IMR-90 (cell line): ENCODE results near the gene TNK2. TPM values are rescaled to one million over a fixed set of nuclear protein-coding genes. Genes with fewer than 3 reads are reported as not detected.

ENCODE experiments used
- ATAC-seq: fragments of 200-7000 bp; cut with Tn5 transposase; 2 replicates; pipeline ENCODE4 v1.9.1; 2020; ENCODE audit warnings: low read depth, mild to moderate bottlenecking, moderate library complexity
- BruUV-seq: library from RNA; stranded (reverse); fragments of 400-500 nt; replicated peaks from 2 replicates; lab custom pipeline; 2021; lab: Mats Ljungman, UMichigan
- CTCF ChIA-PET: fragments of 300-600 bp; formaldehyde crosslinking; extraction: SDS; loops from one replicate; lab custom pipeline; 2021; ENCODE audit warnings: antibody characterized with exemption; lab: Yijun Ruan, JAX
- POLR2A ChIA-PET: fragments of 300-600 bp; sonication (Branson Sonifier 250); formaldehyde crosslinking; loops from one replicate; lab custom pipeline; 2022; ENCODE audit warnings: antibody characterized with exemption; ENCODE audit not compliant: unreplicated experiment; lab: Charles Lee
- DNase-seq: peaks from one replicate; pipeline ENCODE4 v3.0.0; 2013
- H2AFZ ChIP-seq: replicated peaks from 2 replicates; pipeline ENCODE3; 2013; ENCODE audit warnings: low read length, mild to moderate bottlenecking; ENCODE audit not compliant: poor library complexity
- H2AK5ac ChIP-seq: 2 replicates; pipeline ENCODE4 v1.6.1; 2013; ENCODE audit warnings: low read depth, low read length, inconsistent platforms
- H2AK9ac ChIP-seq: replicated peaks from 2 replicates; pipeline ENCODE3; 2013; ENCODE audit warnings: mild to moderate bottlenecking, low read depth, low read length, moderate library complexity; ENCODE audit not compliant: poor library complexity
- H2BK120ac ChIP-seq: 2 replicates; pipeline ENCODE4 v1.6.1; 2013; ENCODE audit warnings: low read depth, low read length, inconsistent platforms
- H2BK15ac ChIP-seq: 3 replicates; pipeline ENCODE4 v1.6.1; 2013; ENCODE audit warnings: low read depth, low read length, inconsistent platforms
- H2BK20ac ChIP-seq: 2 replicates; pipeline ENCODE4 v1.6.1; 2013; ENCODE audit warnings: low read depth, mild to moderate bottlenecking, inconsistent platforms, low read length, moderate library complexity
- H2BK5ac ChIP-seq: 2 replicates; pipeline ENCODE4 v1.6.1; 2013; ENCODE audit warnings: mild to moderate bottlenecking, low read depth, low read length, inconsistent platforms; ENCODE audit not compliant: poor library complexity, severe bottlenecking
- H3K14ac ChIP-seq: replicated peaks from 2 replicates; pipeline ENCODE4 v1.6.1; 2013; ENCODE audit warnings: low read depth, low read length, inconsistent platforms
- H3K18ac ChIP-seq: 2 replicates; pipeline ENCODE4 v1.6.1; 2013; ENCODE audit warnings: low read depth, low read length, control low read depth
- H3K23ac ChIP-seq: 2 replicates; pipeline ENCODE4 v1.6.1; 2013; ENCODE audit warnings: low read depth, low read length, inconsistent platforms
- H3K27ac ChIP-seq: 2 replicates; pipeline ENCODE4 v1.5.1; 2013; ENCODE audit warnings: mild to moderate bottlenecking, control low read depth, low read length; ENCODE audit not compliant: insufficient read depth
- H3K27me3 ChIP-seq: 2 replicates; pipeline ENCODE4 v1.6.1; 2013; ENCODE audit warnings: low read length; ENCODE audit not compliant: control insufficient read depth, insufficient read depth
- H3K36me3 ChIP-seq: 2 replicates; pipeline ENCODE4 v1.6.1; 2013; ENCODE audit warnings: low read length, mixed read lengths; ENCODE audit not compliant: control insufficient read depth, insufficient read depth
- H3K4ac ChIP-seq: 2 replicates; pipeline ENCODE4 v1.6.1; 2013; ENCODE audit warnings: low read depth, low read length, inconsistent platforms
- H3K4me1 ChIP-seq: 2 replicates; pipeline ENCODE4 v1.6.1; 2013; ENCODE audit warnings: low read length, mixed read lengths; ENCODE audit not compliant: control insufficient read depth, insufficient read depth
- H3K4me2 ChIP-seq: 2 replicates; pipeline ENCODE4 v1.6.1; 2013; ENCODE audit warnings: low read depth, mild to moderate bottlenecking, control low read depth, low read length, moderate library complexity
- H3K4me3 ChIP-seq: 2 replicates; pipeline ENCODE4 v1.5.1; 2013; ENCODE audit warnings: low read depth, mild to moderate bottlenecking, control low read depth, low read length, moderate library complexity; ENCODE audit not compliant: insufficient read depth
- H3K56ac ChIP-seq: 2 replicates; pipeline ENCODE4 v1.6.1; 2013; ENCODE audit warnings: low read length, inconsistent platforms; ENCODE audit not compliant: insufficient read depth; ENCODE audit errors: extremely low read depth
- H3K79me1 ChIP-seq, 2 experiments: 2 replicates each; pipeline ENCODE4 v1.6.1; 2013; ENCODE audit warnings: low read length in 2 of 2, inconsistent platforms in 1 of 2, low read depth in 1 of 2
- H3K9ac ChIP-seq: 2 replicates; pipeline ENCODE4 v1.6.1; 2013; ENCODE audit warnings: low read depth, low read length, control low read depth
- H3K9me1 ChIP-seq: 2 replicates; pipeline ENCODE4 v1.6.1; 2013; ENCODE audit warnings: low read length, inconsistent platforms; ENCODE audit not compliant: insufficient read depth
- H3K9me3 ChIP-seq: 2 replicates; pipeline ENCODE4 v1.6.1; 2013; ENCODE audit warnings: low read length; ENCODE audit not compliant: control insufficient read depth, insufficient read depth
- H4K20me1 ChIP-seq: 2 replicates; pipeline ENCODE4 v1.6.1; 2013; ENCODE audit warnings: low read length, inconsistent platforms; ENCODE audit not compliant: insufficient read depth
- H4K5ac ChIP-seq: 2 replicates; pipeline ENCODE4 v1.6.1; 2013; ENCODE audit warnings: mild to moderate bottlenecking, low read depth, low read length, control low read depth
- H4K8ac ChIP-seq, 2 experiments: 2 replicates each; pipeline ENCODE4 v1.6.1; 2013; ENCODE audit warnings: low read depth in 2 of 2, low read length in 2 of 2, control low read depth in 1 of 2, inconsistent platforms in 1 of 2
- H4K91ac ChIP-seq: 2 replicates; pipeline ENCODE4 v1.6.1; 2013; ENCODE audit warnings: low read depth, low read length, inconsistent platforms; ENCODE audit not compliant: insufficient read depth
- CEBPB ChIP-seq: IDR thresholded peaks from 2 replicates; pipeline ENCODE4 v1.6.1; 2012; ENCODE audit warnings: low read depth, low read length, improper control_type of control experiment
- CHD1 ChIP-seq: IDR thresholded peaks from 2 replicates; pipeline ENCODE4 v1.6.1; 2012; ENCODE audit warnings: low read depth, low read length, improper control_type of control experiment
- MAFK ChIP-seq: IDR thresholded peaks from 2 replicates; pipeline ENCODE4 v1.6.1; 2012; ENCODE audit warnings: low read depth, low read length, improper control_type of control experiment
- MAZ ChIP-seq: IDR thresholded peaks from 2 replicates; pipeline ENCODE4 v1.6.1; 2012; ENCODE audit warnings: low read depth, mild to moderate bottlenecking, low read length, improper control_type of control experiment, moderate library complexity, borderline replicate concordance
- RAD21 ChIP-seq: IDR thresholded peaks from 2 replicates; pipeline ENCODE4 v1.6.1; 2012; ENCODE audit warnings: low read length, improper control_type of control experiment
- USF2 ChIP-seq: fragments of 150-350 bp; IDR thresholded peaks from 2 replicates; pipeline ENCODE4 v1.6.1; 2017; ENCODE audit warnings: mild to moderate bottlenecking, antibody characterized with exemption, low read length, low read depth
- WGBS, 2 experiments: methylation state at CpG; one replicate each; pipeline versions ENCODE4 v1.1.5 to v1.1.7; 2013; ENCODE audit warnings: missing lambda C conversion rate in 2 of 2; ENCODE audit not compliant: insufficient read length in 1 of 2; ENCODE audit errors: extremely low coverage in 2 of 2; 5-methylcytosine and 5-hydroxymethylcytosine counted together
- dilution Hi-C: fragments of 300-500 bp; cut with HindIII; formaldehyde crosslinking; loops from one replicate; pipeline ENCODE4 v1.14.3; 2018; ENCODE audit warnings: low sequenced_read_pairs; ENCODE audit not compliant: unreplicated experiment
- in situ Hi-C: fragments of 300-500 bp; cut with MboI; formaldehyde crosslinking; loops from 3 replicates; pipeline ENCODE4 v1.14.3; 2019; ENCODE audit warnings: low sequenced_read_pairs, inconsistent platforms, mixed read lengths
- intact Hi-C: fragments of 100-400 bp; cut with micrococcal nuclease; formaldehyde crosslinking; loops from 2 replicates; pipeline ENCODE4 v1.10.0; 2022
- polyA plus RNA-seq, 3 experiments: library from polyadenylated mRNA; depleted of rRNA; stranded (reverse); fragments of >200 nt; gene quantifications; 2 replicates each; pipeline ENCODE4 v1.2.3, GENCODE V29; 2012; ENCODE audit warnings: low replicate concordance in 1 of 3
- total RNA-seq: library from RNA; depleted of rRNA; stranded (reverse); fragments of >200 nt; gene quantifications from 2 replicates; pipeline ENCODE4 v1.2.3, GENCODE V29; 2012

The TNK2 gene
- total and polyA plus RNA-seq, 2 of the 4 experiments (the other 2 are of a cell fraction), result 2.2 to 13.8 TPM

DNA sequence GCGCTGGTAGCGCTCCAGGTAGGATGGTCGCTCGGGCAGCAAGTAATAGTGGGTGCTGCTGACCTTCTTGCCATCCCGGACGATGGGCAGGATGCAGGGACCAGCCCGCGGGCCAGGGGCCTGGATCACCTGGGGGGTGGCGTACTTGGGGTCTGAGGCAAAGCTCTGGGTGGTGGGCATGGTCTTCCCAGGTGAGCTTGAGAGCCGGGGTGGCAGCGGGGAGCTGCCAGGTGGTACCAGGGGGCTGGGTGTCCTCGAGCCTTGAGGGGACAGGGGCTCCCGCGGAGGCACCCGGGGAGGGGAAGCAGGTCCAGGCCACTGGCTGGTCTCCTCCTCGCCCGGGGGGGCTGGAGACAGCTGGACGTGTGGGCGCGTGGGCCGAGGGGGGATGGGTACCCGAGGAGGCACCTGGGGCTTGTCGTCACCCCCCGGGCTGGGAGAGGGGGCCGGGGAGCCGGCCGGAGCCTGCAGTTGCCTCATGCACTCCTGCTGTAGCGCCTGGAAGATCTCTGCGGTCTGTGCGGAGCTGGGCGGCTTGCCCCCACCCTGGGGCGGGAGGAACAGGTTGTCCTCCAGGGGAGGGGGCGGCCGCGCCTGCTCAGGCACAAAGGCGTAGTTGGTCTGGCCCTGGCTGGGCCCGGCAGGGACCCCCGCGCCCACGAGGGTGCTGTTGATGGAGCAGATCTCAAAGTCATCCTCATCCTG lies 40.6 kb downstream of the TNK2 start:
- TF ChIP-seq CEBPB, result no peak
- no peak for TF ChIP-seq CHD1
- no peak for TF ChIP-seq MAFK
- TF ChIP-seq RAD21, result no peak
- TF ChIP-seq MAZ, result no peak
- no peak for TF ChIP-seq USF2
- in situ Hi-C loops, result no loop called here

More for the DNA sequence above, 40.6 kb downstream of the TNK2 start:
- Histone ChIP-seq H2AFZ (no peak overlapping the region), H3K9me3 (no peaks in the 10 kb centered on the region), H4K5ac (no peak overlapping the region), H3K23ac (no peak overlapping the region), H3K4me2 (no peak overlapping the region), H2BK20ac (no peak overlapping the region), H4K91ac (no peak overlapping the region), H3K4me3 (no peak overlapping the region), H3K18ac (no peak overlapping the region), H3K27me3 (no peaks in the 10 kb centered on the region), H3K36me3 (peaks cover 32% of the 10 kb centered on the region), H3K9ac (no peak overlapping the region), H2AK9ac (peak overlapping the region; percentile 42), H3K79me1 (peaks cover 0 to 3% of the 10 kb centered on the region in 2 experiments; a peak in 1 of 4 replicates), H3K4ac (no peak overlapping the region), H4K8ac (no peak overlapping the region), H2BK5ac (no peak overlapping the region), H2BK120ac (no peak overlapping the region), H3K4me1 (0 out of 2 replicates have a peak, but pooled peaks cover 2% of the 10 kb centered on the region), H3K56ac (no peak overlapping the region), H4K20me1 (no peaks in the 10 kb centered on the region), H2BK15ac (no peak overlapping the region), H3K27ac (no peak overlapping the region), H2AK5ac (no peak overlapping the region), H3K14ac (no peak overlapping the region), H3K9me1 (no peaks in the 10 kb centered on the region)
- ChIA-PET CTCF (no interaction called here), POLR2A (no interaction called here)
- DNase-seq (no peak), ATAC-seq (no peak)
- WGBS, 2 experiments, result 92% methylated on average over 31 of the region's 40 CpGs; no CpG with 5 or more reads in 1 of the 2 experiments
- intact Hi-C loops (no loop called here), dilution Hi-C loops (no loop called here)
- BruUV-seq, result TSS peak; percentile 24
